GM12891 (cell line): ENCODE data around the gene ETNK2.

Experiments used
- DNase-seq: peaks from one replicate; pipeline ENCODE4 v3.0.0; 2011; ENCODE audit warnings: low spot score; ENCODE audit not compliant: insufficient read length
- FAIRE-seq: peaks from 2 replicates; lab custom pipeline; 2011; peaks lifted over from hg19 to GRCh38; lab: Jason Lieb, UNC
- PAX5 ChIP-seq: IDR thresholded peaks from 2 replicates; pipeline ENCODE4 v1.6.1; 2011; ENCODE audit warnings: low read length, moderate library complexity, mild to moderate bottlenecking; ENCODE audit not compliant: insufficient read depth, severe bottlenecking
- POLR2A ChIP-seq: IDR thresholded peaks from 2 replicates; pipeline ENCODE4 v1.6.1; 2011; ENCODE audit warnings: low read depth, low read length, control low read depth
- POLR2AphosphoS5 ChIP-seq: IDR thresholded peaks from 2 replicates; pipeline ENCODE4 v1.6.1; 2011; ENCODE audit warnings: low read depth, low read length, control low read depth
- POU2F2 ChIP-seq: IDR thresholded peaks from 2 replicates; pipeline ENCODE4 v1.6.1; 2011; ENCODE audit warnings: low read depth, mild to moderate bottlenecking, control low read depth, low read length, moderate library complexity
- SPI1 ChIP-seq: IDR thresholded peaks from 2 replicates; pipeline ENCODE4 v1.6.1; 2011; ENCODE audit warnings: low read depth, low read length, control low read depth
- TAF1 ChIP-seq: IDR thresholded peaks from 2 replicates; pipeline ENCODE4 v1.6.1; 2011; ENCODE audit warnings: low read depth, low read length, control low read depth

The ETNK2 gene

DNA sequence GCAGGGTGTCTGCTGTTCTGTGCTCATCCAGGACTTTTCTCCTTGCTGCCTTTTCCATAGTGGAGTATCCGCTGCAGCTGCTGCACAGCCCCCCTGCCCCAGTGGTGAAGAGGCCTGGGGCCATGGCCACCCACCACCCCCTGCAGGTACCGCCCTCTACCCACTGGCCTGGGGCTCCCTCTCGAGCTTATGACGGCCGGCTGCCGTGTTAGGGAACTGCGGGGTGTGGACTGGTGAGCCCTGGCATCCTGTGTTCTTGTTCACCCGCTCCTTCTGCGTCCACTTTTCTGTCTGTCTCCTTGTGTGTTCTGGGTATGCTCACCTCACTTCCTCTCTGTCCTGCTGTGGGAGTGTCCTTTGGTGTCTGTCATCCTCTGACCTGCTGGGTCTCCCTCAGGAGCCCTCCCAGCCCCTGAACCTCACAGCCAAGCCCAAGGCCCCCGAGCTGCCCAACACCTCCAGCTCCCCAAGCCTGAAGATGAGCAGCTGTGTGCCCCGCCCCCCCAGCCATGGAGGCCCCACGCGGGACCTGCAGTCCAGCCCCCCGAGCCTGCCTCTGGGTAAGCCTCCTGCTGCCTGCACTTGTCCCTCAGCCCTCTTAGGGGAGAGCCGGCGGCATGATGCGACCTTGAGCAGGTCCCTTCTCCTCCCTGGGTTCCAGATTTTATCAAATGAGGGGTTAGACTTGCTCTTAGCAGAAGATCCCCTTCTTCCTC lies 29.8 kb downstream of the ETNK2 start:
- FAIRE-seq (no peak), DNase-seq (no peak)
- TF ChIP-seq POU2F2 (no peak), POLR2A (no peak), POLR2AphosphoS5 (no peak), SPI1 (no peak), PAX5 (no peak), TAF1 (no peak)

GRCh38 chr1:204116539-204116938 lies 35.3 kb downstream of the ETNK2 start:
- TF ChIP-seq POU2F2 (no peak), PAX5 (no peak), SPI1 (no peak), POLR2AphosphoS5 (no peak), TAF1 (no peak), POLR2A (no peak)
- no peak for DNase-seq
- no peak for FAIRE-seq

- DNase-seq, result no peak
- TF ChIP-seq TAF1 (no peak), POU2F2 (no peak), SPI1 (no peak), PAX5 (no peak), POLR2AphosphoS5 (no peak), POLR2A (no peak)
- no peak for FAIRE-seq
Measured at GRCh38 chr1:204115116-204115515, 36.7 kb downstream of the ETNK2 start.

DNA sequence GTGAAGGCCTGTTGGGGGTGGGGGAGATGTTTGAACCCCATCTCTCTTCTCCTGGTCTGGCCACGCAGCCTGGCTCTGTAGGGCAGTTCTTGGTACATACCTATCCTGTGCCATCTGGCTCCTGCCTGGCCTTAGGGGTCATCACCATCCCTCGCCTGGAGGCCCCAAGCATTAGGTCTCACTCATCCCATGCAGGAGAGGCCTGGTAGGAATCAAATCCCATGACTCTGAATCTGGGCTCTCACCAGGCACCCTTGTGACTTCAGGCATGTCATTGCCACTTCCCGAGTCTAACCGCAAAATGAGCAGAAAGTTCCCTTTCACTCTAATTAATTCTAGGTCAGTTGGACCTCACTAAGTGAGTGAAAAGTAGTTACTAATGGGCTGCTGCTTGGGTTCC lies 37.2 kb downstream of the ETNK2 start:
- no peak for TF ChIP-seq POLR2A
- TF ChIP-seq POU2F2, result no peak
- no peak for TF ChIP-seq POLR2AphosphoS5
- no peak for TF ChIP-seq SPI1
- no peak for TF ChIP-seq TAF1
- TF ChIP-seq PAX5, result no peak
- DNase-seq (no peak), FAIRE-seq (no peak)

- DNase-seq (no peak), FAIRE-seq (no peak)
- TF ChIP-seq PAX5 (no peak), POLR2A (no peak), SPI1 (no peak), TAF1 (no peak), POLR2AphosphoS5 (no peak), POU2F2 (no peak)
Measured at GRCh38 chr1:204113896-204114295, 37.9 kb downstream of the ETNK2 start.

DNA sequence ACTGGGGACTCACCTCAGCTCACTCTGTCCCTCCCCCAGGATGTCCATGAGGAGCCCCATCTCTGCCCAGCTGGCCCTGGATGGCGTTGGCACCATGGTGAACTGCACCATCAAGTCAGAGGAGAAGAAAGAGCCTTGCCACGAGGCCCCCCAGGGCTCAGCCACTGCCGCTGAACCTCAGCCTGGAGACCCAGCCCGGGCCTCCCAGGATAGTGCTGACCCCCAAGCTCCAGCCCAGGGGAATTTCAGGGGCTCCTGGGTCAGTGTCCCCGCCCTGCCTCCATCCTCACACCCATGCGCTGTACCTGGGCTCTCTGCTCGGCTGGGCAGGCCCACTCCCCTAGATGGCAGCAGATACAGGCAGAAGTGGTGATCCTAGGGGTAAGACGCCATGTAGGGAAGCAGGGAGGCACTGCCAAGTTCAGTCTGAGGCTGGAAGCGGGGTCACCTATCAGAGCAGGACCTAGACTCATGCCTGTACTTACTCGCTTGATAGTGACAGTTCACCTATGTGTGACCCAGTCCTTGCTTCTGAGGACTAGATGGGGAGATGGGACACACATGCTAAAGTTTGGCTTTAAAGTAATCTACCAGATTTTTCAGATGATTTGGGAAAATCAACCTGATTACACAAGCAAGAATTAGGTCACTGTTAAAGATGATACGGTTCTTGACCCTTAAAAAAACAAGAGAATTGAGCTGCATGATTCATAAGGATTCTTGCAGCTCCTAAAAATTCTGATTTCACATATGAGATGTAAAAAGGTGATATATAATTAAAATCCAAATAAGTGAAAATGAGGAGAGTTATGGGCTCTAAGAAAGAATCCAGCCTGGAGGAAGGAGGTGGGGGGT lies 38.7 kb downstream of the ETNK2 start:
- DNase-seq (no peak), FAIRE-seq (no peak)
- no peak for TF ChIP-seq POU2F2
- no peak for TF ChIP-seq POLR2AphosphoS5
- no peak for TF ChIP-seq TAF1
- TF ChIP-seq PAX5, result no peak
- no peak for TF ChIP-seq SPI1
- no peak for TF ChIP-seq POLR2A

DNA sequence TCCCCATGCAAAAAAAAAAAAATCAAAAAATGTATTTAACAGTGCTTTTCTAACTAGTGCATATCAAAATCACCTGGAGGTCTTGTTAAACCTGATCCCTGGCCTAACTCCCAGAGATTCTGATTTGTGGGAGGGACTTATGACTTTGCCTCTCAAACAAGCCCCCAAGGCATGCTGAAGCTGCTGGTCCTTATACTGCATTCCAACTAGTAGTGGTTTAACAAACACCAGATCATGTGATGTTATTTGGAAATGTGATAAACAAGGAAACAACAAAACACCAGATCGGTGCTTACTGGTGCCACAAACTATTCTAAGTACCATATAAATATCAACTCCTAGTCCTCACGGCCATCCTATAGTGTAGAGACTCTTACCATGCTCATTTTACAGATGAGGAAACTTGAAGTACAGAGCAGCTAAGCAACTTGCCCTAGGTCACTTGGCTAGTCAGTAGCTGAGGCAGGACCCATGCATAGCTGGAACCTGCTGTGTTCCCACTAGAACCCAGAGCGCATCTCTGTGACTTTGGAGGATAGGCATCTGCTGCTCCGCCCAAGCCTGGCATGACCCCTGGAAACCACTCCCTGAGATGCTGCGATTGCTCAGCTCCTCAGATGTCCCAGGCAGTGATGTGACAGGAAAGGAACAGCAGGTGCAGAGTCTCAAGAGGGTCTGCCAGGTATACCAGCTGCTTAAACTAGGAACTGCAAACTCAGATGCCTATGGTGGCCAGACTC lies 40.8 kb downstream of the ETNK2 start:
- no peak for FAIRE-seq
- no peak for DNase-seq
- no peak for TF ChIP-seq POLR2A
- TF ChIP-seq SPI1, result no peak
- no peak for TF ChIP-seq POU2F2
- no peak for TF ChIP-seq PAX5
- TF ChIP-seq TAF1, result no peak
- TF ChIP-seq POLR2AphosphoS5, result no peak

DNA sequence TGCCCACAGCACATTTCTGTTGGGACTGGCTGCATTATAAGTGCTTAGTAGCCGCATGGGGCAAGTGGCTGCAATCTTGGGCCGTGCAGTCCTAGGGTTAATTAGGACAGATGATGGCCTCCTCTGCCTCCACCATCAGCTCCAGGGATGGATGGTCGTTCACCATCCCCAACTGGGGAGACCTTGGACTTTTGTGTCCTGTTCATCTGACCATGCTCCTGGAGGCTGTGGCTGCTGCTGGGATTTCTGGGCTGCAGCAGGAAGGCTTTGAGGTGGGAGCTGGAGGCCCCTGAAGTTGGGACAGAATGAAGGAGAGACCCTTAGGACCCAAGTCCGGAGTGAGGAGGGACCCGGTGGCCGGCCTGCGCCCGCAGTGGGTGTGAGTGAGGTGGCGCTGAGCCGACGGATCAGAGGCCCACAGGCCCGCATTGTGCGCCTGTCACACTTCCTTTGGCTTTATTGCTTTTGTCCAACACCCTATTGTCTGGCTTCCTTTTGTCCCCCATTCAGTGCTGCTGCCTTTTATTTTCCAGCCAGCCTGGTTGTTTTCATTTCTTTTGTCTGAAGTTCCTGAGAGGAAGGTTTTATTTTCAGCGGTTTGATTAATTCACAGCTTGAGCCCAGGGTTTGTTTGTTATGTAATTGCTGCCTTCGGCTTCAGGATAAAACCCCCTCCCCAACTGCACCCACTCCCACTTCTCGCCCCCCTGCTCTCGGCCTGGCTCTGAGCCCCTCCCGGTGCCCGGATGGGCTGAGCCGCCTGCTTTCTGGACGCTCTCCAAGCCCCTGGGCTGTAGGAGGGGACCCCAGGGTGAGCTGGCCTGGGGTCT lies 43.3 kb downstream of the ETNK2 start:
- no peak for DNase-seq
- no peak for TF ChIP-seq TAF1

DNA sequence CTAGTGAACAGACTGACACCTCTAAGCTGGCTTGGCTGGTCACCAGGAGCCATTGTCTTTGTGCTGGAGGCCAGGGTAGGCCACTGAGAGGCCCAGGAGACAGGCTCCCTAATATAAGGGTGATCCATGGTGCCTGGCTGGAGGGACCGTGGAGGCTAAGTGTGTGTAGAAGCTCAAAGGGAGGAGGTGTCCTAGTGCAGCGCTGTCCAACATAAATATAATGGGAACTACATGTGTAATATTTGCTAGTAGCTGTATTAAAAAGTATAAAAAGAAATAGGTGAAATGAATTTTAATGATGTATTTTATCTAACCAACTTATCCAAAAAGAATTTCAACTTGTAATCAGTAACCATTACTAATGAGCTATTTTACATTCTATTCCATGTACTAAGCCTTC lies 44.0 kb downstream of the ETNK2 start:
- FAIRE-seq (no peak), DNase-seq (no peak)
- no peak for TF ChIP-seq SPI1
- no peak for TF ChIP-seq POLR2AphosphoS5
- TF ChIP-seq POU2F2, result no peak
- no peak for TF ChIP-seq PAX5
- no peak for TF ChIP-seq POLR2A
- TF ChIP-seq TAF1, result no peak

More for the DNA sequence above, 43.3 kb downstream of the ETNK2 start:
- FAIRE-seq, result no peak
